DND-41 (cell line): ENCODE results near the gene SLC12A8.

Source experiments
- CTCF ChIP-seq: IDR thresholded peaks from 2 replicates; pipeline ENCODE4 v1.5.1; 2012; ENCODE audit warnings: borderline replicate concordance, low read length, moderate library complexity, mild to moderate bottlenecking; ENCODE audit not compliant: poor library complexity, severe bottlenecking; ENCODE audit errors: extremely low read depth
- EZH2 ChIP-seq: IDR thresholded peaks from 3 replicates; pipeline ENCODE4 v1.6.1; 2012; ENCODE audit warnings: borderline replicate concordance, low read depth, mild to moderate bottlenecking, moderate library complexity, low read length, inconsistent platforms; ENCODE audit not compliant: severe bottlenecking

- TF ChIP-seq CTCF = no peak
- no peak for TF ChIP-seq EZH2
Measured at GRCh38 chr3:125117631-125118191, 94.8 kb downstream of the SLC12A8 start.
